Limb (tissue), 2 donors: ENCODE data around the gene ZNF253.
"Not testable (repeated sequence)": the region's sequence is repeated elsewhere in the genome, so short reads cannot be mapped to it uniquely, and the experiment has no call there.

ENCODE experiments used
- DNase-seq, 2 donors: peaks; one replicate each; pipeline ENCODE4 v3.0.0-alpha.2; 2016; ENCODE audit errors: extremely low spot score in 2 of 2

The ZNF253 gene

GRCh38 chr19:19892055-19892941 is 26.6 kb downstream of the ZNF253 start:
- DNase-seq = not testable (repeated sequence)

DNA sequence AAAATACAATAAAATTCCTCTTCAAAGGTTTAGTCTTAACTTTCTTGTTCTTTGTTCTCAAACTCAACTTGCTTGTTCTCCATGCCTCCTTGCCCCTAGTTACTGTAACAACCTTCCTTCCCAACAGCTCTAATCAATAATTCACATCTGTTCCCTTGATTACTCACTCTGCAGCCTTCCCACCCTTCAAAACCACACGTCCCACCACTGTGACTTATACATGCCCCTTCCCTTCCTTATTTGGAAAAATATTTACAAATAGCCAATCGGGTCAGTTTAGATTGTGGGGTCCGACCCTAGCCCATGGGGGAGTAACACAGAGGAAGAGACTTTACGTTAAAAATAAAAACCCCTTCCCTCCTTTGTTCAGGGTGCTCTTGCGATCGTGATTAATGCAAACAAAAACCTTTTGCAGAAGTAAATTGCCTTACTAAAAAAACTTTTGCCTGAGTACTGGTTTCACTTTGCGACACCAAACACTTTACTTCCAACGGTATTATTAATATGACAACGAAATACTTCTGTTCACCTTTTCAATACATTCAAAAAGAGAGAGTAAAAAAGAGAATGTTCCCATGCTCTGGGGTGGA is 34.6 kb downstream of the ZNF253 start:
- DNase-seq = peak; percentile 34 to 59

DNA sequence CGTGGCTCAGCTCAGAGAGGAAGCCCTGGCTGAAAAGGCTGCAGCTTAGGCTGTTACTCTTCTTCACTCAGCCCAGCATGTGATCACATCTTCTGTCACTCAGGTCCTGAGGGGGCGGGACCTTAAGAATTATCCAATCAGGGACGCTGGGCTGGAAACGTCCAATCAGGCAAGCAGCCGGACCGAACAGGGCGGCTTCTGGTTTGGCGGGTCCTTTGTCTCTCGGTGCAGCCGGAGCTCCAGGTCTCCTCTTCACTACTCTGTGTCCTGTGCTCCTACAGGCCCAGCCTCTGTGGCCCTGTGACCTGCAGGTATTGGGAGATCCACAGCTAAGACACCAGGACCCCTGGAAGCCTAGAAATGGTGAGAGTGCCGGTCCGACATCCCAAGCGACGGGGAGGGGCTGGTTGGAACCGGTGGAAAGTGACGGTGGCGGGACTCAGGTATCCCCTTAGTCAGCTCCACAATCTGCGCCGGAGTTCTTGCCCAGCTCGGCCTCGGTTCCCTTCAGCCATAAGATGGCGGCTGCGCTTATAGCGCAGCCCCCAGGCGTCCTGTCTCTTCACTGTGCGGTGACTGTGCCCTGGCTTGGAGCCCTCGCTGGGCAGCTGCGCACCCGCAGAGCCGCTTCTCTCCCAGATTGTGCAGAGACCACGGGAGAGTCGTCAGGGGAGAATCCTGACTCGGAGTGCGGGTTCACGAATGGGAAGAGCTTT is 35.2 kb downstream of the ZNF253 start, which contains the start of gene ZNF93:
Gene ZNF93 (plus strand): TSS at position 218 of the 716 bp plus-strand sequence. CDS start 143 bp downstream, at position 361.
- DNase-seq = peak; percentile 93 to 96

GRCh38 chr19:19907551-19907950 is 41.9 kb downstream of the ZNF253 start:
- DNase-seq = not testable (repeated sequence)

- no peak for DNase-seq
Observed at GRCh38 chr19:19909654-19910053, 44.0 kb downstream of the ZNF253 start.

DNA sequence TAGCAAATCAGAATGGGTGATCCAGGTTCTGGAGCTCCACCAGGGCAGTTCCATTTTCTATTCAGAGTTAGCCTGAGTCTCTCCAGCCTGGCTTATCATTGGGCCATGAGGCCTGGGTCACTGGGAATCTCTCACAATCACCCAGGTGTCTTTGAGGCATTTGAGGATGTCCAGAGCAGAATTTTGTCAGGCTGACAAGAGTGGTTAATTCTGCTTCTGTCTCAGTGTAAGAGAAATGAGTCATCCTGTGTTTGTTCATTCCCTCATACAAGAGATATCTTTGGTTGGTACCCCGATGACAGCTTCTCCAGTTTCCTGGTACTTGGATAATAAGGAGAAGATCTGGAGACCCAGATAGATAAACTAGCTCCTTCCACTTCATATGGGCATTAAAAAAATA is 45.5 kb downstream of the ZNF253 start:
- DNase-seq = no peak

GRCh38 chr19:19914596-19914995 is 48.9 kb downstream of the ZNF253 start:
- no peak for DNase-seq

DNA sequence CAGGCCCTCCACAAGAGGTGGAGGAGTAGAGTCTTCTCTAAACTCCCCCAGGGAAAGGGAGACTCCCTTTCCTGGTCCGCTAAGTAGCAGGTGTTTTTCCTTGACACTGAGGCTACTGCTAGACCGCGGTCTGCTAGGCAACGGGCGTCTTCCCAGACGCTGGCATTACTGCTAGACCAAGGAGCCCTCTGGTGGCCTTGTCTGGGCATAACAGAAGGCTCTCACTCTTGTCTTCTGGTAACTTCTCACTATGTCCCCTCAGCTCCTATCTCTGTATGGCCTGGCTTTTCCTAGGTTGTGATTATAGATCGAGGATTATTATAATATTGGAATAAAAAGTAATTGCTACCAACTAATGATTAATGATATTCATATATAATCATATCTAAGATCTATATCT is 64.7 kb downstream of the ZNF253 start:
- not testable (repeated sequence) for DNase-seq

- not testable (repeated sequence) for DNase-seq
Observed at GRCh38 chr19:19933432-19934314, 68.0 kb downstream of the ZNF253 start.

GRCh38 chr19:19937403-19937802 is 71.7 kb downstream of the ZNF253 start:
- DNase-seq = no peak

DNA sequence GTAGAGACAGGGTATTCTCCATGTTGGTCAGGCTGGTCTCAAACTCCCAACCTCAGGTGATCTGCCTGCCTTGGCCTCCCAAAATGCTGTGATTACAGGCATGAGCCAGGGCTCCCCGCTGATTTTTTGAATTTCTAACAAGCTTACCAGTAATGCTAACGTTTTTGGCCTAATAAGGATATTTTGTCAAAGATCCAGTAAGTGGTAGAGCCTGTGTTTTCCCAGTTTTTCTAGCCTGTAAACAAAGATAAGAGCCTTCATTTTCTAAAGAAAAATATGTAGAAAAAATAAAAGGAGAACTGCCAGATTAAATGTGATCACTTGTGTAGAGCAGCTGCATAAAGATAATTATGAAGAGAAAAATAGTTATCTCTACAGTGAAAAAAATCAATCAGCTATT is 72.8 kb downstream of the ZNF253 start:
- DNase-seq = no peak

GRCh38 chr19:19943848-19944582 is 78.3 kb downstream of the ZNF253 start:
- DNase-seq = no peak
